GM18870 (cell line): Measurements from ENCODE around the gene BAZ2A.

ENCODE experiments used
- ATAC-seq: cut with Tn5 transposase; IDR thresholded peaks from one replicate; pipeline ENCODE4 v1.9.1; 2021; ENCODE audit warnings: moderate library complexity; ENCODE audit not compliant: unreplicated experiment

Gene BAZ2A

DNA sequence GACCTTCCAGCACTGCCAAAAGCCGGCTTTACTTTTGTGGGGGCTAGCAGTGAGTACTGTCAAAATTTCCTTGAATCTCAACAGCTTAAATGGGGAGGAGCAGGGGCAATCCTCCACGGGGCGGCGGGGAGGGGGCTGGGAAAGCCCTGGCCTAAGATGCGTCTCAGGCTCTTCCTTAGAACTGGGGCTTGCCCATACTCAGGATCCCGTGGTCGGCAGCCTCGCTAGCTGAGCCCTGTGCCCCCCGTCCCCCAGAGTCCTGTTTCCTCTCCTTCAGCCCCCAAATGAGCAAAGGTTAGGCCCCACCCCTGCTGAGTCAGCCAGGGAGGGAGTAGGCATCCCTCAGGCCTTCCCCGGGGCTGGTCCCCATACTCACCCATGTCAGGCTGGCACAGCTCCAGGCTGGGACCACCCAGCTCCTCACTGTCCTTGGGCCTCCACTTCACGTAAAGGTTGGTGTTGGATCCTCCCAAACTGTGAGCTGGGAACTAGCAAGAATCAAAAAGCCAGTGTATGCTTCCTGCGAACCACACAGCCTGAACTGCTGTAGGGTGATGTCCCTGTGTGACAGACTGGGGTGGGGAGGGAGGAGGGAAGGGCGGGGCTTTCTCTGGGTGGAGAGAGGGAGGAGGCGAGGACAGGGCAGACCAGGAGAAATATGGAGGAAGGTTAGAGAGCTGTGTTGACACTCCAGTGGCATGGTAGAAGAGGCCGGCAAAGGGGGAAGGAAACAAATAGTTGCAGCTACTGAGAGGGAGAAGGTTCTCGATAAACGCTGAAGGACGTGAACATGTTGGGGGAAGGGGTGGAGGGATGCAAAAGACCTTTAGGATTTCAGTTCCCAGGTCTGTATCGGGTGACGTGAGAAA is 5.9 kb upstream of the BAZ2A start:
- ATAC-seq: peak; percentile 37

DNA sequence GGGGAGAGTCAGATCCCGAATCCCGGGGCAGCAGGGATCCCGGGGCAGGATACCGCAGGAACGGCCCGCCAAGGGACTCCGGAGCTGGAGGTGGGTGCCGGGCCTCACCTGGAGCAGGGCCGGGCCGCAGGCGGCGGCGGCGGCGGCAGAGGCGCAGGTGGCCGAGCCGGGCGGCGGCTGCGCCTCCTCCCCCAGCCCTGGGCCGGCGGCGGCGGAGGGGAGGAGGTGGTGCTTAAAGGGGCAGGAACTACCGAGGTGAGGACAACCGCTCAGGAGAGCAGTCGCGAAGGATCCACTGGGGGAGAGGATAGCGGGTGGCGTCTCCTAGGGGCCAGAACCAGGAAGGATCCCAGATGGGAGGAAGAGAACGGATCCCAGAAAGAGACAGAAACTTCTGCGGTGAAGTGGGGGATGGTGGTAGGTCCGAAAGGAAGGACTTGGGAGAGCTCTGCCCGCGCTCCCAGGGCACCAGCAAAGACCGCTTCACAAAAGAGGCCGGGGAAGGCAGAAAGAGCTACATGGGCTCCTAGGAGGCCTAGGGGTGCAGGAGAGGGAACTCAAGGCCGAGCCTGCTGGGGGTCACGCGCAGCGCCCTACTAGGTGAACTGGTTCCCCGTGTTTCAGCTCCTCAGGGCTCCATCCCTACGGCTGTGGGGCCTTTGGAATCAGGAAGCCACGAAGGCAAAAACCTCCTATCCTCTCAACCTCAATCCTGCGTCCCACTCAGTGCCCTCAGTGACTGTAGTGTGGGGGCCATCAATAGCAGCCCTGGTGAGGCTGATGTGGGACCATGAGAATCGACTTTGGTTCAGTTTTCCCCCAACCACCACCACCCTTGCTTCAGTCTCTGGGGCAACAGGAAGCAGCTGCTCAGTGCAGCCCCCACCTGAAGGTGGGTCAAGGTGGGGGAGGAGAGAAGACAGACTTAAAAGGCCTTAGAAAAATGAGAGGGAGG is 5.0 kb upstream of the BAZ2A start:
- ATAC-seq: no peak

GRCh38 chr12:56634242-56634836 is 4.2 kb upstream of the BAZ2A start:
- ATAC-seq: no peak

- ATAC-seq: no peak
Observed at GRCh38 chr12:56633468-56634241, 3.5 kb upstream of the BAZ2A start.

GRCh38 chr12:56632701-56633467 is 2.8 kb upstream of the BAZ2A start:
- ATAC-seq: no peak

- ATAC-seq: no peak
Observed at GRCh38 chr12:56631790-56632700, 1.9 kb upstream of the BAZ2A start.

DNA sequence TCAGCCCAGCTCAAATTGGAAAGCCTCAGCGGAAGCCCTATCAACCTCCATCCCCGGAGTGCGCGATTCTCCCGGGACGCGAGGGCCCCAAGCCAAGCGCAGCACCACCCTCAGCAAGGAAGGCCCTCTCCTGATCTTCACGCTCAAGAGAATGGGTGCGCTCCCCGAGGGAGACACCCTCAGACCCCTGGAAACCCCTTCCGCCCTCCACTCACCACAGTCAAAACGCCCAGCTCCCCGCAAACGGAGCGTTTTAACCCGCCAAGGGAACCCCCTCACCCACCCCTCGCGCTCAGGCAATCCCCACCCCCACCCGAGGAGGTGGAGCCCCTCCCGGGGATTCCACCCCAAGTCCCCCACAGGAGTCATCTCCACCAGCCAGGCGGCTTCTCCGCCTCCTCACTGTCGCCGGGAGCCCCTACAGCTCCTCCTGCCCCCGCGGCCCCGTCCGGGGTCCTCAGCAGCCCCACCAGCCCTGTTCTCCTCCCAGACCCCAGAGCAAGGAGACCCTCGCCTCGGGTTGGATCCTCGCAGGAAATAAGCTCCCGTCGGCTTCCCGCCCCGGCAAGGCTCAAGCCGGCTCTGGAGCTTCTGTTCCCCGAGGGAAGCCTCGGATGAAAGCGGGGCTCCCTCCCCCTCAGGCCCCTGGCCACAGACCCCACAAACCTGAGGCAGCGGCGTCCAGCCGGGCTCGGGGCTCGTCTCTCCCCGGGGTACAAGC is 507 bp downstream of the BAZ2A start:
- ATAC-seq: no peak

DNA sequence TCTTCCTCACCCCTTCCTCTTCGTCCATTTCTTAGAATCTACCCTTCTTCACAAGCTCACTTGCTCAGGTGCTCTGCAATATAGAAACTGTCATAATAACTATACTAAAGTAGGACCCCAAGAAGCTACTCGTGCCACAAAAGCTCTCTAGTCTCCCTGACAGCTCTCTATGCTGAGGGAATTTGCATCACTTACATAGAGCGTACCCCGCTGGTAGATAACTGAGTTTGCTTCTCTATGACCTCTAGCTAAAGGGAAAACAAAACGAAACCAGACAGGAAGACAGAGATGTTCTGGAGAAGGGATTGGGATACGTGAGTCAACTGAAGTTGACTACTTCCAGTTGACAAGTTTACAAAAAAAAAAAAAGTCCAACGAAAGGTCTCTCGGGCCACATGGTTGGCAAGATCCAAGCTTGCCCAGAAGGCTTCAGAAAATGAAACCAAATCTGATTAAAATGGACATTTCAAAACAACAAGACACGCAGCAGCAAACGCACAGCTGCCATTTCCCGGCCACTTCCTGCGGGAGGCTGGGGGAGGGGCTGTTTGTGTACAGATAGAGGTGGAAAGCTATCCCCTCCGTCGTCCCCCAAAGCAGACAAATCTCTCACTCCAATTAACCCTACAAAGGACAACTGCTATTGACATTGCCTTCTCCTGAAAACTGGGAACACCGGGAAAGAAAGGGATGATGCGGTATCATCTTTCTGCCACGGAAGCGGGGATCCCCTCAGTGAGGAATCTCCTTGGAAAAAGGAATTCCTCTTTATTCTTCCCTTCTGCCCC is 1.3 kb downstream of the BAZ2A start:
- no peak for ATAC-seq

DNA sequence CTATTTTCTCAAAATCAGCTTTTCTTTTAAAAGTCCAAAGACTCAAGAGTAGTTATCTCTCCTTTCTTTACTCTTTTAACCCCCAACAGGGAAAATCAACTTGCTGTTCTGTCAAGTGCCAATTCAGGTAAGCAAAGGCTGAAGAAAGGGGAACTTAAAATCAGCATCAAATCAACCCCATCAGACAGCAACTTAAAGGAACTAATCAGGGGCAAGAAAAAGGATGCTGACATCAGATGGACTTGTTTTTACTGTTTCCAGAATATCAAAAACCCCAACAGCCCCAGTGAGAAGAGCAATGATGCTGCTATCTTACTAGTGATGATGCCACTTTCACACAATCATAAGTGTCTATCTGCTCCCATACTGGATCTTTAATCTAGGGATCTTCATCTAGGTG is 3.4 kb downstream of the BAZ2A start:
- no peak for ATAC-seq

- no peak for ATAC-seq
Observed at GRCh38 chr12:56622535-56622934, 7.6 kb downstream of the BAZ2A start.

- no peak for ATAC-seq
Observed at GRCh38 chr12:56616925-56617324, 13.2 kb downstream of the BAZ2A start.

- no peak for ATAC-seq
Observed at GRCh38 chr12:56616244-56616643, 13.9 kb downstream of the BAZ2A start.

DNA sequence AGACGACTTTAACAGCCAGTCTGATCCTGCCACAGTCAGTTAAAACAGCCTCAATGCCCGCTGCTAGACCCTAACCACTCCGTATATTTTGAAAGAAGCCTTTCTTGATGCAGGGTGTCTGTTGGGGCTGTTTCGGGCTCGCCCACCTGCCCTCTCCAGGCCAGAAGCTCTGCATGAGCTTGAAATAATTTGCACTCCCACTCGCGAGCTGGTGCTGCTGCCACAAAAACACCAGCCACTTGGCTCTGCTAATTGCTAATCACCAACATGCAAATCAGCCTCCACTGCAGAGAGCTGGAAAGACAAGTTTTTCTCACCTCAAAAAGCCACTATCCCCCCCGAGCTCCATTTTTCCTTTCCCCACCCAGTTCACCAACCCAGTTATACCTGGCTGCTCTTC is 15.5 kb downstream of the BAZ2A start:
- no peak for ATAC-seq

DNA sequence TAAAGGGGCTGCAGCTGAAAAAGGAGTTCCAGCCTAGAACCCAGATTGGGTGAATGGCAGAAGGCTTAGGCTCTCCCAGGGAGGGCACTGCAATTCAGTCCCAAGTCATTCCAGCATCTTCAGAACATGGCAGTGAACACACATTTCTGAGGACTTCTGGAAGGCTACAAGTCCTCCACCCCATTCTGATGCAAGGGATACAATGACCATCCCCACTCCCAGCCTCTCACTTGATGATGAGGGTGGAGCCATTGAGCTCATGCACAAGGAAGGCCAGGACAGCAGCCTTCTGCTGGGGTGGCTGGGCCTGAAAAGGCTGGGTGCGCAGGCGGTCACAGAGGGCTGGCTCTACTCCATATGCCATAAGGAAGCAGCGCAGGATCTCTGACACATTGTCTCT is 25.8 kb downstream of the BAZ2A start:
- ATAC-seq: no peak

GRCh38 chr12:56602239-56602638 is 27.9 kb downstream of the BAZ2A start:
- ATAC-seq: no peak

GRCh38 chr12:56601503-56601902 is 28.6 kb downstream of the BAZ2A start:
- no peak for ATAC-seq

GRCh38 chr12:56600753-56601152 is 29.4 kb downstream of the BAZ2A start:
- no peak for ATAC-seq
